PC-3 (cell line): ENCODE measurements around the gene EGR2.

ENCODE experiments used
- EZH2 ChIP-seq: fragments of 300-600 bp; sonication (generic); IDR thresholded peaks from one replicate; pipeline ENCODE4 v1.6.1; 2017; ENCODE audit warnings: antibody characterized with exemption, mild to moderate bottlenecking, low read length; ENCODE audit not compliant: unreplicated experiment
- TF ChIP-seq, protein P1 (sequence below): fragments of 300-600 bp; sonication (generic); conservative IDR thresholded peaks from 2 replicates; pipeline ENCODE4 v1.5.1; 2017; ENCODE audit warnings: antibody characterized with exemption, low read depth, mild to moderate bottlenecking, low read length

- TF ChIP-seq, protein P1, sequence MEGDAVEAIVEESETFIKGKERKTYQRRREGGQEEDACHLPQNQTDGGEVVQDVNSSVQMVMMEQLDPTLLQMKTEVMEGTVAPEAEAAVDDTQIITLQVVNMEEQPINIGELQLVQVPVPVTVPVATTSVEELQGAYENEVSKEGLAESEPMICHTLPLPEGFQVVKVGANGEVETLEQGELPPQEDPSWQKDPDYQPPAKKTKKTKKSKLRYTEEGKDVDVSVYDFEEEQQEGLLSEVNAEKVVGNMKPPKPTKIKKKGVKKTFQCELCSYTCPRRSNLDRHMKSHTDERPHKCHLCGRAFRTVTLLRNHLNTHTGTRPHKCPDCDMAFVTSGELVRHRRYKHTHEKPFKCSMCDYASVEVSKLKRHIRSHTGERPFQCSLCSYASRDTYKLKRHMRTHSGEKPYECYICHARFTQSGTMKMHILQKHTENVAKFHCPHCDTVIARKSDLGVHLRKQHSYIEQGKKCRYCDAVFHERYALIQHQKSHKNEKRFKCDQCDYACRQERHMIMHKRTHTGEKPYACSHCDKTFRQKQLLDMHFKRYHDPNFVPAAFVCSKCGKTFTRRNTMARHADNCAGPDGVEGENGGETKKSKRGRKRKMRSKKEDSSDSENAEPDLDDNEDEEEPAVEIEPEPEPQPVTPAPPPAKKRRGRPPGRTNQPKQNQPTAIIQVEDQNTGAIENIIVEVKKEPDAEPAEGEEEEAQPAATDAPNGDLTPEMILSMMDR, result no peak
- TF ChIP-seq EZH2, result no peak
Measured at GRCh38 chr10:62769574-62770242, 46.5 kb downstream of the EGR2 start.
